Panc1 (cell line): ENCODE measurements around the gene NFATC4. TPM values are rescaled to one million over a fixed set of nuclear protein-coding genes. Genes with fewer than 3 reads are reported as not detected.

Source experiments
- ATAC-seq: fragments of 200-7000 bp; cut with Tn5 transposase; 2 replicates; pipeline ENCODE4 v1.9.1; 2020; ENCODE audit warnings: mild to moderate bottlenecking, moderate library complexity
- BruUV-seq: library from RNA; stranded (reverse); fragments of 400-500 nt; replicated peaks from 2 replicates; lab custom pipeline; 2021; lab: Mats Ljungman, UMichigan
- CTCF ChIA-PET: fragments of 300-600 bp; sonication (Branson Sonifier 250); formaldehyde crosslinking; loops from one replicate; lab custom pipeline; 2022; ENCODE audit warnings: antibody characterized with exemption; lab: Charles Lee
- POLR2A ChIA-PET: fragments of 300-600 bp; sonication (Branson Sonifier 250); formaldehyde crosslinking; loops from one replicate; lab custom pipeline; 2022; ENCODE audit warnings: antibody characterized with exemption; lab: Charles Lee
- DNase-seq: peaks from one replicate; pipeline ENCODE4 v3.0.0-alpha.2; 2010; ENCODE audit warnings: low read depth, low spot score
- H3K27ac ChIP-seq: 2 replicates; pipeline ENCODE4 v1.5.1; 2011; ENCODE audit warnings: mild to moderate bottlenecking, low read length, inconsistent platforms
- H3K27me3 ChIP-seq: fragments of 200-500 bp; sonication (Bioruptor generic); 2 replicates; pipeline ENCODE4 v1.6.0; 2014; ENCODE audit warnings: low read length, inconsistent platforms; ENCODE audit not compliant: control insufficient read depth, insufficient read depth
- H3K36me3 ChIP-seq: fragments of 200-500 bp; sonication (Bioruptor generic); 2 replicates; pipeline ENCODE4 v1.5.1; 2014; ENCODE audit warnings: inconsistent platforms, mild to moderate bottlenecking, low read length, moderate library complexity; ENCODE audit not compliant: control insufficient read depth, insufficient read depth
- H3K4me1 ChIP-seq: 2 replicates; pipeline ENCODE4 v1.5.1; 2011; ENCODE audit warnings: inconsistent platforms, mild to moderate bottlenecking, low read length, moderate library complexity; ENCODE audit not compliant: control insufficient read depth, insufficient read depth
- H3K4me3 ChIP-seq, 2 experiments: 2 replicates each; pipeline ENCODE4 v1.5.1; 2011 to 2012; ENCODE audit warnings: low read depth in 2 of 2, low read length in 2 of 2, mild to moderate bottlenecking in 2 of 2, inconsistent platforms in 1 of 2, moderate library complexity in 1 of 2
- H3K9me3 ChIP-seq: fragments of 200-500 bp; sonication (Bioruptor generic); 2 replicates; pipeline ENCODE4 v1.5.1; 2014; ENCODE audit warnings: low read depth, mild to moderate bottlenecking, inconsistent platforms, low read length, moderate library complexity; ENCODE audit not compliant: control insufficient read depth, insufficient read depth
- POLR2AphosphoS5 ChIP-seq: IDR thresholded peaks from 2 replicates; pipeline ENCODE4 v1.6.1; 2012; ENCODE audit warnings: mild to moderate bottlenecking, low read depth, low read length, moderate library complexity
- SIN3A ChIP-seq: IDR thresholded peaks from 2 replicates; pipeline ENCODE4 v1.6.1; 2012; ENCODE audit warnings: low read depth, mild to moderate bottlenecking, low read length, moderate library complexity, borderline replicate concordance; ENCODE audit not compliant: insufficient read depth
- TCF7L2 ChIP-seq: IDR thresholded peaks from 2 replicates; pipeline ENCODE4 v1.6.1; 2011; ENCODE audit warnings: mild to moderate bottlenecking, low read depth, low read length, inconsistent platforms
- in situ Hi-C: cut with HindIII; loops from 2 replicates; pipeline ENCODE4 v1.10.0; 2016; ENCODE audit warnings: low sequenced_read_pairs, low pct_unique_long_range_greater_than_20kb
- intact Hi-C: fragments of 100-400 bp; cut with micrococcal nuclease; formaldehyde crosslinking; loops from one replicate; pipeline ENCODE4 v1.10.0; 2022; ENCODE audit not compliant: unreplicated experiment
- total RNA-seq: library from RNA; stranded (reverse); gene quantifications from one replicate; pipeline ENCODE4 v1.2.1, GENCODE V29; 2021; ENCODE audit not compliant: unreplicated experiment
- TF ChIP-seq, protein P1 (sequence below): fragments of 450-650 bp; IDR thresholded peaks from 2 replicates; pipeline ENCODE4 v1.5.1; 2017; ENCODE audit warnings: mild to moderate bottlenecking
- TF ChIP-seq, protein P2 (sequence below), 2 experiments: IDR thresholded peaks; 2 replicates each; pipeline ENCODE4 v1.6.1; 2011 to 2012; ENCODE audit warnings: low read depth in 2 of 2, control low read depth in 1 of 2, low read length in 1 of 2, mild to moderate bottlenecking in 1 of 2, moderate library complexity in 1 of 2; ENCODE audit not compliant: insufficient read depth in 1 of 2

NFATC4 gene
- total RNA-seq, 1 experiment from 2014 or later = 0.36 TPM

DNA sequence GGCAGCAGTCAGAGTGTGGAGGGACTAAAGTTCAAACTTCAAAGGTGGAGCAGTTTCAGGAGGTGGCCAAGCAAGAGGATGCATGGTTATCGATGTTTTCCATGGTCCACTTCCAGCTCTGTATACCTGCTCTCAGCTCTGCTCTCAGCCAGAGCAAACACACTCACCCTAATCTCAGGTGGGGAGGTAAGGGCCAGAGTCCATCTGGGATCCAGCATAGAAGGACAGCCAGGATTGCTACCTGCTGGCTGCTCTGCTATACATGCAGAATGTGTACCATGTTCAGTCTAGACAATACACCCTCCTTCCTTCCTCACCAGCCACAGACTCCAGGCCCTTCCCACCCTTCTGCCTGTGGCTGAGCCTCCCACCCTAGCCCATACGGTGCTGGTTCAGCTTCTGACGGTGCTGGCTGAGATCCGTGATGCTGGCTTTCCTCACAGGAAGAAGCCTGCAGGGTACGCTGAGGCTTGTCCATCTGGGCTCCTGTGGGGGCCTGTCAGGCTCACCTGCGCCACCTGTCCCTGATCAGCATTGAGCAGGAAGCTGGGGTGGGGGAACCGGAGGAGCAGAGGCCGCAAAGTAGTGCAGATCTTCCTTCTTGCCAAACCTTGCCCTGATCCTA lies 59.0 kb downstream of the NFATC4 start:
- peaks cover 8% of the 10 kb centered on the region for H3K4me1 ChIP-seq
- H3K9me3 ChIP-seq = no peaks in the 10 kb centered on the region
- CTCF ChIA-PET = no interaction called here
- H3K4me3 ChIP-seq = no peak overlapping the region
- DNase-seq (no peak), ATAC-seq (no peak)
- no peak overlapping the region for H3K27ac ChIP-seq
- no TSS peak for BruUV-seq
- no peaks in the 10 kb centered on the region for H3K27me3 ChIP-seq
- POLR2A ChIA-PET = no interaction called here
- in situ Hi-C loops = no loop called here
- H3K36me3 ChIP-seq = peaks cover 6% of the 10 kb centered on the region; the same call in 1 of the 2 replicates
- intact Hi-C loops = no loop called here
- TF ChIP-seq, protein P1, sequence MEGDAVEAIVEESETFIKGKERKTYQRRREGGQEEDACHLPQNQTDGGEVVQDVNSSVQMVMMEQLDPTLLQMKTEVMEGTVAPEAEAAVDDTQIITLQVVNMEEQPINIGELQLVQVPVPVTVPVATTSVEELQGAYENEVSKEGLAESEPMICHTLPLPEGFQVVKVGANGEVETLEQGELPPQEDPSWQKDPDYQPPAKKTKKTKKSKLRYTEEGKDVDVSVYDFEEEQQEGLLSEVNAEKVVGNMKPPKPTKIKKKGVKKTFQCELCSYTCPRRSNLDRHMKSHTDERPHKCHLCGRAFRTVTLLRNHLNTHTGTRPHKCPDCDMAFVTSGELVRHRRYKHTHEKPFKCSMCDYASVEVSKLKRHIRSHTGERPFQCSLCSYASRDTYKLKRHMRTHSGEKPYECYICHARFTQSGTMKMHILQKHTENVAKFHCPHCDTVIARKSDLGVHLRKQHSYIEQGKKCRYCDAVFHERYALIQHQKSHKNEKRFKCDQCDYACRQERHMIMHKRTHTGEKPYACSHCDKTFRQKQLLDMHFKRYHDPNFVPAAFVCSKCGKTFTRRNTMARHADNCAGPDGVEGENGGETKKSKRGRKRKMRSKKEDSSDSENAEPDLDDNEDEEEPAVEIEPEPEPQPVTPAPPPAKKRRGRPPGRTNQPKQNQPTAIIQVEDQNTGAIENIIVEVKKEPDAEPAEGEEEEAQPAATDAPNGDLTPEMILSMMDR = no peak
- TF ChIP-seq SIN3A (no peak), TCF7L2 (no peak)

DNA sequence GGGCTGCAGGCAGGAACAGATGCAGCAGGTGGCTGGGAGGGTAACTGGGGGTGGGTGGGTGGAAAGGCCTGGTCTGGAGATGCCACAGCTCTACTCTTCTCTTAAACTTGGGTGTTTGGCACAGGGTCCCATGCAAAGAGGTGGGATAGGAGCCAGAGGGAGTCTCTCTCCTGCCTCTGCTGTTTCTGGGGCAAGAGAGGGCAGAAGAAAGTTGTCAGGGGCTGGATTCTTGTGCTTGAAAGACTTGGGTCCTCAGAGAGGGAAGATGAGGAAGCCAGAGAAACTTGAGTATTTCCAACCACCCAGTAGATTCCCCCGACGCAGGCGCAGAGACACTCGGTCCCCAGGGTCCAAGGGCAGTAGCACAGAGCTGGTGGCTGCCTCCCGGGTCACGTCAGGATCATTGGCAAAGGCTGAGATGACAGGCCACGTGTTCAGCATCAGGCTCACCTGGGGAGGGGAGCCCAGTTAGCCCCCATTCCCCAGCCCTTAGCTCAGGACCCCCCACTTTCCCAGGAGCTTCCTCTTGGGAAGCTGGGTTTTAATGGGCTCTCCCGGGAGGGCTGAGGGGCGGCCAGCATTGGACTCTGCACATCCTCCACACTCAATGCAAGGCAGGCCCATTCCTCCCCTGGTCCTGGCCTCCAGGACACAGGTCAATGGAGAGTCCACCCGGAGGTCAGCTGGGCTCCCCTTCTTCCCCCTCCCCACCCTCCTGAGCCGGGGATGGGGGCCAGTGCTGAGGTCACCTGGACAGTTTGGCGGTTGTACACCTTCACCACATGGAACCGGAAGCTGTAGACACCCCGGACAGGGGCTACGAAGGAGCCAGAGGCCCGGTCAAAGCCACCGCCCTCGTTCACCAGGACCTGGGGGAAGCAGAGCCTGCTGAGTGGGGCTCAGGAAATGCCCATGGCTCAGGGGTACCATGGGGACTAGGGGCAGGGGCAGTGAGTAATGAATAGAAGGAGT lies 59.8 kb downstream of the NFATC4 start:
- no TSS peak for BruUV-seq
- no peaks in the 10 kb centered on the region for H3K9me3 ChIP-seq
- intact Hi-C loops = no loop called here
- no peaks in the 10 kb centered on the region for H3K27me3 ChIP-seq
- no peak overlapping the region for H3K4me3 ChIP-seq
- ATAC-seq (no peak), DNase-seq (no peak)
- TF ChIP-seq, protein P1 = no peak
- TF ChIP-seq TCF7L2 (no peak), SIN3A (no peak), POLR2AphosphoS5 (no peak)
- TF ChIP-seq, protein P2, sequence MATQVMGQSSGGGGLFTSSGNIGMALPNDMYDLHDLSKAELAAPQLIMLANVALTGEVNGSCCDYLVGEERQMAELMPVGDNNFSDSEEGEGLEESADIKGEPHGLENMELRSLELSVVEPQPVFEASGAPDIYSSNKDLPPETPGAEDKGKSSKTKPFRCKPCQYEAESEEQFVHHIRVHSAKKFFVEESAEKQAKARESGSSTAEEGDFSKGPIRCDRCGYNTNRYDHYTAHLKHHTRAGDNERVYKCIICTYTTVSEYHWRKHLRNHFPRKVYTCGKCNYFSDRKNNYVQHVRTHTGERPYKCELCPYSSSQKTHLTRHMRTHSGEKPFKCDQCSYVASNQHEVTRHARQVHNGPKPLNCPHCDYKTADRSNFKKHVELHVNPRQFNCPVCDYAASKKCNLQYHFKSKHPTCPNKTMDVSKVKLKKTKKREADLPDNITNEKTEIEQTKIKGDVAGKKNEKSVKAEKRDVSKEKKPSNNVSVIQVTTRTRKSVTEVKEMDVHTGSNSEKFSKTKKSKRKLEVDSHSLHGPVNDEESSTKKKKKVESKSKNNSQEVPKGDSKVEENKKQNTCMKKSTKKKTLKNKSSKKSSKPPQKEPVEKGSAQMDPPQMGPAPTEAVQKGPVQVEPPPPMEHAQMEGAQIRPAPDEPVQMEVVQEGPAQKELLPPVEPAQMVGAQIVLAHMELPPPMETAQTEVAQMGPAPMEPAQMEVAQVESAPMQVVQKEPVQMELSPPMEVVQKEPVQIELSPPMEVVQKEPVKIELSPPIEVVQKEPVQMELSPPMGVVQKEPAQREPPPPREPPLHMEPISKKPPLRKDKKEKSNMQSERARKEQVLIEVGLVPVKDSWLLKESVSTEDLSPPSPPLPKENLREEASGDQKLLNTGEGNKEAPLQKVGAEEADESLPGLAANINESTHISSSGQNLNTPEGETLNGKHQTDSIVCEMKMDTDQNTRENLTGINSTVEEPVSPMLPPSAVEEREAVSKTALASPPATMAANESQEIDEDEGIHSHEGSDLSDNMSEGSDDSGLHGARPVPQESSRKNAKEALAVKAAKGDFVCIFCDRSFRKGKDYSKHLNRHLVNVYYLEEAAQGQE (IDR thresholded peaks at IDR 0.05; ENCODE audit: insufficient read depth in 1 of 2, low read depth in 2 of 2, low read length in 1 of 2) = no peak
- CTCF ChIA-PET = no interaction called here
- peaks cover 6% of the 10 kb centered on the region; the same call in 1 of the 2 replicates for H3K36me3 ChIP-seq
- in situ Hi-C loops = no loop called here
- peaks cover 8% of the 10 kb centered on the region for H3K4me1 ChIP-seq
- POLR2A ChIA-PET = no interaction called here
- no peak overlapping the region for H3K27ac ChIP-seq
